Medulla oblongata (tissue), 1 donor: ENCODE results near the gene RBPJ.
A peak's percentile ranks its signal among the peaks of the same experiment; 100 is the strongest.

Source experiments
- DNase-seq: peaks from one replicate; pipeline ENCODE4 v3.0.0-alpha.2; 2015; ENCODE audit errors: extremely low spot score

RBPJ gene

DNA sequence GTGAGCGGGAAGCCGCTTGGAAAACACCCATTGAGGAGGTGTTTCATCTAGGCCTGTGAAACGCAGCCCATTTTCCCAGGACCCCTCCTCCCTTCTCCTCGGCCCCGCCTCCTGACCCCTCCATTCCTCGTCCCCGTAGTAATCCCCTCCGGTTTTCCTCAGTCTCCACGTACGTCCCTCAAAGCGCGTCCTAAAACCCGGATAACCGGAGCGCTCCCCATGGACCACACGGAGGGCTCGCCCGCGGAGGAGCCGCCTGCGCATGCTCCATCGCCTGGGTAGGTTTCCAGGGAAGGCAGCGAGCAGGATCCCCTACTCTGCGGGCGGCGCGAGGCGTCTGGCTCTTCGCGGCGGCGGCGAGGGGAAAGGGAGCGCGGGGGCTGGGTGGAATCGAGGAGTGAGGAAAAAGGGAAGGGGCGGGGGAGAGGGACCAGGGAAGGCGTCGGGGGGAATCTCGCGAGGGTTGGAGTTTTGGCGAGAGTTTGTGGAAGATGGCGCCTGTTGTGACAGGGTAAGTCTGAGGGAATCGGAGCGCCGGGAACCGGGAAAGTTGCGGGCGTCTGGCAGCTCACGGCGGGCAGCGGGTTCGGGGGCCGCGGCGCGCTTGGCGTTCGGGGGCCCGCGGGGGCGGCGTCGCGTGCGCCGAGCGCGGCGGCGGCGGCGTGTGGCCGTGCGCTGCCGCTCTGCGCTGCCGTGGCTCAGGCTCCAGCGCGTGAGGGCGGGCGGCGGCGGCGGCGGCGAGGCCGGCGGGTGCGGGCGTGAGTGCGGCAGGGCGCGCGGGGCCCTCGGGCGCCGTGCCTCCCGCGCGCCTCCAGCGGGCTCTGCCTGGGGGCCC, at the start of gene RBPJ:
Gene RBPJ, plus strand, starts transcription at position 477 of the 835 bp plus-strand sequence. Its CDS starts 15 bp downstream, at position 492.
- peak; percentile 95 for DNase-seq

DNA sequence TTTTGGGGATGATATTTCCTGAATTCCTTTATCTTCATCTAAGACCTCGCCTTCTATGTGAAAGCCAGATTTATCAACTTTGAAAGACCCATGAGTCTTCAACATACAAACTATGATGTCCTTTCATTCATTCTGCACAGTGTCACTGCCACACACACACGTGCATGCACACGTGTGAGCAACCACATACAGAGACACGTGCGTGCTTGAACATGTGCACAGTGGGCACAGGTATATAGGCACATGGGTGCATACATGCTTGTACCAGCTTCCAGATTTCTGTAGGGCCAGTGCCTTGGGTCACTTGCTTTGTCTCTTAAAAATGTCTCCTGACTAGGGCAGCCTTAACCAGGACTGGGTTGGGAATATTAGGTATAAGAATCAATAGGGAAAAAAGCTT, 49.1 kb upstream of the RBPJ start:
- DNase-seq: no peak

DNA sequence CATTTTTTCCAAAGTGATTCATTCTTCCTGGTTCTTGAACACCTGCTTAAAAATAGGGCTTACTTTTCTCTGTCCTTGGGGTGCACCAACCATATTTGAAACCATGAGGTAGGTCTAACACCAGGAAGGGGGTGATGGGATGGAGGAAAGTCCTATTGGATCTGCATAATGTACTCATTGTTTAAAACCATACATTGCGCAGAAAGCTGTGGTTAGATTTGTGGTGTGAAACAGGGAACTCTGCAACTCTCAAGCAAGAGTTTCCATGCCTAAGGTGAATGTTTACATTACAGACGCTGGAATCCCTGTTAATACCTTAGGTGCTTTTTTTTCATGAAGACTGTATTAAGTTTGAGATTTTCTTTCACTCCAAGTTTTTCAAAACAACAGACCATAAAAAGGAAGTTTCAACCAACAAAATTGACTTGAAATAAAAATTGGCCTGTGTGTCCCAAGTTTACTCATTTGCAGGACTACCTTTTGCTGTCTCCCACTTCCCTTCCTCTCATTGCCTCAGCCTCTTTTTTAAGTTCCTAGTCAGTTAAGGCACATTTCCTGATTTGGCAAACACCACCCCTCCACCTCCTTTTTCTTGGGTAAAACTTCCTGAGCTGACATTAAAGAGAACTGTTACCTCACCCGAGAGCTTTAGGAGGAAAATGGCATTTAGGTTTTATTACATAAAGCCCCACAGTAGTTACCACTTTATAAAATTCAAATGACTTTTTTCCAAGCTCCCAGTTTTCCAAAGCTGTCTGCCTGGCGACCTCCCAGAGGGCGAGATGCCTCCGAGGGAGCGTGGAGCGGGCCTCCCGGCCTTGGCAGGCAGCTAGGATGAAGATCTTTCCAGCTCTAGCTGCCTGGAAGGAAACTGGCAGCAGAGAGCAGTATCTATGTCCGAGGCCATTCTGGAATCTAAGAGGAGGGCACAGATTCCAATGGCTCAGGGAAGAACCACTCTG, 47.9 kb upstream of the RBPJ start:
- peak; percentile 9 for DNase-seq

DNA sequence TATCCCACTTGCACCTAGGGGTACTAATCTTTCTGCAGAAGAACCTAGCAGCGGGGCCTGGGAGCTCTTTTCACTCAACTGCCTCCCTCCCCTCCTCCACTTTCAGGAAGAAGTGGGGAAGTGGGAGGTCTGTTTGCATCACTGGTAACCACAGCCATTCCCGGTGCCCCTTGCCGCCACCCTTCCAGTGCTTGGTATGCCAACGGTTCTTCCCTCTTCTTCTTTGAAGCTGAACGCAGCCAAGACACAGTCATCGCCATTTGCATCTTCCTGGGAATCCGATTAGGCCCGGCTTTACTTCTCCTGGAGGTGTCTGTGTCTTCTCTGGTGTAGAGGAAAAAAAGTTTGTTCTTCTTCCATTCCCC, 47.2 kb upstream of the RBPJ start:
- DNase-seq: peak; percentile 15

DNA sequence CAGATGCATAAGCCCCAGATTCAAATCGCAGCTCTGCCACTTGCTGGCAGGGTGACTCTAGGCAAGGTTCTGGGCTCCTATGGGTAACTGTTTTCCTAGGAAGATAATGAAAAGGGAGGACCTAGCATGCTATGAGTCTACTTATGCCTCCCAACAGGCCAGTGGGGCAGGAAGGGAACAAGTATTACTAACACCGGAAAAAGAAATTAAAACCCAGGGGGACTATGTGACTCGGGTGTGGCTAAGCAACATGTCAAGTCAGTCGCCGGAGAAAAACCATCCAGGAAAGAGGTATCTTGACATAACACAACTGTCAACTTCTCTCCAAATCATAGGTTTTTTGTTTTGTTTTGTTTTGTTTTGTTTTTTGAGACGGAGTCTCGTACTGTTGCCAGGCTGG, 45.5 kb upstream of the RBPJ start:
- no peak for DNase-seq

DNA sequence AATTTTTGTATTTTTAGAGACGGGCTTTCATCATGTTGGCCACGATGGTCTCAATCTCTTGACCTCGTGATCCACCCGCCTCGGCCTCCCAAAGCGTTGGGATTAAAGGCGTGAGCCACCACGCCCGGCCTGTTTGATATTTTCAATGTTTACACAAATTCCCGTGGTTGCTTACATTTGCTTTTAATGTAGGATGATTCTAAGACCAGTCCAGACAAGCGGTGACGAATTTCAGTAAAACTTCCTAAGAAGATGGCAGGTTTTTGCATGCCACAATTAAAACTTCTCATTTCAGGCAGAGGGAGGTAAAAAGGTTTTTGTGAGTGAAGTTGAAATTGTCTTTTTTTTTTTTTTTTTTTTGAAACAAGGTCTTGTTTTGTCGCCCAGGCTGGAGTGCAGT, 41.4 kb upstream of the RBPJ start:
- DNase-seq: no peak

DNA sequence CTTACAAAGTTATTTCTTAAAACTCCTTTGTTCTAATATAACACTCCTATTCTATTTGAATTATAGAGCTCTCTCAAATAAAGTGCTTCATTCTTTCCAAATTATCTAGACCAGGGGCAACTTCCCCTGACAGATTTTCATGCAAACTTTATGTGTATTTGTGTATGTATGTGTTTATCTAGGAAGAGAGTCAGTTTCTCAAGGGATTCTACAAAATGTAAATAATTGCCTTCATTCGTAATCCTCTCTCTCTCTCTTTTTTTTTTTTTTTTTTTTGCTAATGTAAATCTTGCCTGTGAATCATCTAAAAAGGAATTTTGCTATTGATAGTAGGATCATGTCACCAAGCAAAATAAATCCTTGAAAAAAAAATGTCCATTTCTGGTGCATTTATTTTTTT, 38.9 kb upstream of the RBPJ start:
- no peak for DNase-seq

DNA sequence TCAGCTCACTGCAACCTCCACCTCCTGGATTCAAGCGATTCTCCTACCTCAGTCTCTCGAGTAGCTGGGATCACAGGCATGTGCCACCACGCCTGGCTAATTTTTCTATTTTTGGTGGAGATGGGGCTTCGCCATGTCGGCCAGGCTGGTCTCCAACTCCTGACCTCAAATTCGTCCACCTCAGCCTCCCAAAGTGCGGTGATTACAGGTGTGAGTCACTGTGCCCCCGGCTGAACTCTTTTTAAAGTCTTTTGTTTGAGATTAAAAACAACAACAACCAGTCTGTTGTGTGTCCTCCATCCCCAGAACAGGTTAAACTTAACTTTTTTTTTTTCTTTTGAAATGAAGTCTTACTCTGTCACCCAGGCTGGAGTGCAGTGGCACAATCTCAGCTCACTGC, 36.3 kb upstream of the RBPJ start:
- no peak for DNase-seq

DNA sequence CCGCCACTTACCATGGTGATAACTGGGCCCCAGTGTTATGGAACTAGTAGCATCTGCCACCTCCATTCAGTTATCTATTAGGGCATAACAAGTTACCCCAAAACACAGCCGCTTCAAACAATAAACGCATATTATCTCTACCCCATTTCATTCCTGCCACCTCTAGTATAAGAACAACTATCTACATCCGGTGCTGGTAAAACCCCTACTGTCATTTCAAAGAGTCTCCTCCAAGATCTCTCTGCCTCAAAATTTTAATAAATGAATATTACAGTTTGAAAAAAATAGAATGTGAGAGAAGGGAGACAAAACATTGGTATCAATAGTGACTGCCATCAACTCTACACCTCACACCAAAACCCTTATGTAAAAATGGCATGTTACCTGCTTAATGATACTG, 35.5 kb upstream of the RBPJ start:
- DNase-seq: no peak

DNA sequence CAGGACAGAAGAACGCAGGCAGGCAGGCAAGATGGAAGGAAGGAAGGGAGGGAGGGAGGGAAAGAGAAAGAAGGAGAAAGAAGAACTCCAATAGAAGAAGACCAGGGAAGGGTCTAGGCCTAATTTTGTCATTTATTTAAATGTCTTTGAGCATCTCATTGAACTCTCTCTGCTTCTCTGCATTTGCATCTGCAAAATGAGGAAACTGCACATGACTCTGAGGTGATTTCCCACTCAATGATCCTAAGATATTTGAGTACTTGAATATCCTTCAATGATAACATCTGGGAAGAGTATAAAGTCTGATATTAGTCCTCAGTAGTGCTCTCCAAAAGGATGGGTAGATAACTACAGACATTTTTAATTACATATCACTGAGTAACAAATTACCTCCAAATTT, 33.1 kb upstream of the RBPJ start:
- no peak for DNase-seq

DNA sequence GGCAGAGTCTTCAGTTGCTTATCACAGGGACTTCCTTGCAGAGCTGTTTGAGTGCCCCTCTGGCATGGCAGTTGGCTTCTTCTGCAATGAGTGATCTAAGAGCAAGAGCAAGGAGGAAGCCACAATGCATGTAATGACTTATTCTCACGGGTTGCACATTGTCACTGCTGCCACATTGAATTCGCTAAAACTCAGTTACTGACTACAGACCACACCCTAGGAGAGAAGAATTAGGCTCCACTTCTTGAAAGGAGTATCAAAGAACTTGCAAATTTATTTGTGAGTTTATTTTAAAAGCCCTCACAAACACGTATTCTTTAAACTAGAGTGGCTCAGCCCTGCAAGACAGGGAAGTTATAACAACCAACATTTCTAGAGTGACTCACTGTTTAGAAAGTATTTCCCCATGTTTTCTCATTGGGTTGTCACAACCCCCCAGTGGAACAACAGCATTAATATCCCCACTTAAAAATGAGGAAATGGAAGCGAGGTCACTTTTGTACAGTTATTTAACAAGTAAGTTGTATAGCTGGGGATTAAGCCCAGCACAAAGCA, 32.4 kb upstream of the RBPJ start:
- DNase-seq: peak; percentile 27

DNA sequence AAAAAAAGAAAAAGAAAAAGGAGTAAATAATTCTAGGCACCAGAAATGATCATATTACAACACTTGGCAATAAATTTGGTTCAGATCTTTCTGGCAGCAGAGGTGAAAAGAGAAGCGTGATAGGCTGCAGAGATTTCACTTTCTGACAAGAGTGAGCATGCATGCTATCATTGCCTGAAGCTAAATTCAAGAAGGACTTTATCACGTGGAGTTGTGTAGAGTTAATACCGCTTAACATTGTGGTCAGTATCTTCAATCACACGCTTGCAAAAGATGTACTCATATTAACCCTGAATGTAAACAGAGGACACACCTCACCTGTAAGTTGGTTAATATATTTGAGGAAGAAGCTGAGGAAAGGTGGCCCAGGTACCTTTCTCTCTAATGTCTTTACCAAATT, 31.4 kb upstream of the RBPJ start:
- no peak for DNase-seq

DNA sequence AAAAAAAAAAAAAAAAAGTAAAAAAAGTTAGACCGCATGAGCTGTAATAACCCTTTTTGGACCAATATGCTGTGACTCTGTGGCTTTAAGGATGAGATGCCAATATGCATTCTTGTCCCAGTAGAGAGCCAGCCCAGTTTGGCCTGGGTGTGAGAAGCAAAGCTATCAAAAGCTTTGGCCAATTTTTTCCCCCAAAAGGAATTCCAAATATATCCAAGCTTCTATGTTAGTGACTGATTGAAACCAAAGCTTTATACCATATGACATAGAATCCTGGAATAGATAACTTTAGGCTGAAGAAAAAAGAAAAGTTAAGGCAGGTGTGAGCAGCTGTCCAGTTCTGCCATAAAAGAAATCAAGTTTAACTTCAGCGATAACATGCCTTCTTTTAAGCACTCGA, 30.5 kb upstream of the RBPJ start:
- no peak for DNase-seq

DNA sequence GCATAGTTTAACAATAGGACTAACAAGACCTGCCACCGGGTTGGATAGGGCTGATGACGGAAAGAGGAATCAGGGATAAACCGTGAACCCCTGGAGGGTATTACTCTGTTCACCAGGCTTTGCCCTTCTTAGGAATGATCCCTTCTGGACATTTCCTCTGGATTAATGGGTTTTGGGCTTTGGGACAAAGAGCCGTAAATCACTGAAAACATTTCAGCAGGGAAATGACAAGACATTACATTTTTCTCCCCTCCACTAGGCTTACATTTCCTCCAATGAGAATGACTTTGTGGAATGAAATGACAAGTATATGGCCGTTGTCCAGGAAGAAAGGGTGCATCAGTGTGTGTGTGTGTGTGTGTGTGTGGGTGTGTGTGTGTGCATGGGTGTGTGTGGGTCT, 25.9 kb upstream of the RBPJ start:
- DNase-seq: no peak

DNA sequence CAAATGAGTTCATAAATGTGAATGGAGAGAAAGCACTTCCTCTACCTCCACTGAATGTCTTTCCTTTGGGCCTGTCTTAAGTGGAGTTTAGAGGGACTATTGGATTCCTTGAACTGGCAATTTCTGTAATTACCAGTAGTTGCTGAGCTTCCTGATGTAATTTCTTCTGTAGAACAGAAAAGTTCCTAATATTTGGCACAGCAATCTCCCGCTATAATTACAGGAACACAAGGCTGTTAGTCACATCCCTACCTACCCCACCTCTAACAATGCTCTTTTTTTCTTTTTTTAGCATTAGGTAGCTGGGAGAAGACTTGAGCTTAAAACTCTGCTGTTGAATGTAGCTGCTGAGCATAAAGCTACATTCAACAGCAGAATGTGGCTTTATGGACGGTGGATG, 24.8 kb upstream of the RBPJ start:
- DNase-seq: no peak

DNA sequence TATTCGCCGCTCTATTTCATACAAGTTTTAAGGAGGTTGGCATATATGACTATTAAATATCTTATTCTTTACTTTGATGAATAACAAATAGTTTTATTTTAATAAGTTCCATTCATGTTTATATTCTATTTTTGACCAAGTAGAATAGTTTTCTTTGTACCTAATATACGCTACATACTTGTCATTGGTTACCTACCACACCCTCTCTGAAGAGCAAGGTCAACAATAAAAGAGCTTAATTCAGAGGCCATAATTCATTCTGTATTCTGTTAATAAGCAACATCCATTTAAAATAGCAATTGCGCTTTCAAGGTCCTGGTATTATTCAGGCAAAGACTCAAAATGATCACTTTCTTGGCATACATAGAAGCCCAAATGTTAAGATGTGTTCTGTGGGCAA, 24.3 kb upstream of the RBPJ start:
- DNase-seq: no peak

DNA sequence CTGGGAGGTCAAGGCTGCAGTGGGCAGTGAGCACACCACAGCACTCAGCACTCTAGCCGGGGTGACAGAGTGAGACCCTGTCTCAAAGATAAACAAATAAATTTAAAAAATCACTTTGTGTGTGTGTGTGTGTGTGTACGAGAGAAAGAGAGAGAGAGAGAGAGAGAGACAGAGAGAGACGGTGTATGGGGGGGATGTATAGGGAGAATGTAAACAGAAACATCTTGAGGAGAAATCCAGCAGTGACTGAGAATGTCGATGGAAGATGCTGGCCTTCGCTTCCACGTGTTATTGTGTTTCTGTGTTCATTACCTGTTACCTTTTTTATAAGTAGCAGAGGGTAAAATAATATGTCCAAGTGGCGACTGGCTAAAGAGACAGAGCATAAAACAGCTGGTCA, 23.6 kb upstream of the RBPJ start:
- no peak for DNase-seq

DNA sequence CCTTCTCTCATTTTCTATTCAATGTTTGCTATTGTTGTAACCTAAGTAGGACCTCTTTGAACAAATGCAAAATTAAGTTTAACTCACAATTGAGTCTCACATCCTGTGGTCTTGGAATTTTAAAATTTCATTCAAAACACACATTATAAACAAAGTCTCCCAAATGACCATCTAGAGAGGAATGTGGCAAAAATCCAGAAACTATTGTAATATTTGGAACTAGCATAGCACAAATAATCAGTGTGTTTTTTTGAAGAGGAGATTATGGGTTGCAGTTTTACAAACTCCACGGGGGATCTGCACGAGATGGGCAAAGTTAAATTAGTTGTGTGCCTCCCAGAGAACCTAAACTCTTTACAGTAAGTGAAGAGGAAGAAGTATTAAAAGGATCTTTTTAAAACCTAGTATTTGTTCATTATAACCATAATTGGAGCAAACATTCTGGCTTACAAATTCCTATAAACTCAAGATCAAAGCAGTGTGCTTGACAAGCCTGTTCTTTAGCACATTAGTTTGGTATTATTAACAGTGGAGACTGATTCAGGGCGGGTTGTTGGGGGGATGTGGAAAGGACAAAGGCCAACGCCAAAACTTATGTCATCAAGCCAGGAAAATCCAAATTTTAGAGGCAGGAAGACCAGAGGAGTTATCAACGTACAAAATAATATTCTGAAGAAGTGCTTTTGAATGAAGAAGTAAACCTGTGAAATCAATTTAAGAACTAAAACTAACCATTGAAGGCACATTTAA, 22.4 kb upstream of the RBPJ start:
- no peak for DNase-seq

DNA sequence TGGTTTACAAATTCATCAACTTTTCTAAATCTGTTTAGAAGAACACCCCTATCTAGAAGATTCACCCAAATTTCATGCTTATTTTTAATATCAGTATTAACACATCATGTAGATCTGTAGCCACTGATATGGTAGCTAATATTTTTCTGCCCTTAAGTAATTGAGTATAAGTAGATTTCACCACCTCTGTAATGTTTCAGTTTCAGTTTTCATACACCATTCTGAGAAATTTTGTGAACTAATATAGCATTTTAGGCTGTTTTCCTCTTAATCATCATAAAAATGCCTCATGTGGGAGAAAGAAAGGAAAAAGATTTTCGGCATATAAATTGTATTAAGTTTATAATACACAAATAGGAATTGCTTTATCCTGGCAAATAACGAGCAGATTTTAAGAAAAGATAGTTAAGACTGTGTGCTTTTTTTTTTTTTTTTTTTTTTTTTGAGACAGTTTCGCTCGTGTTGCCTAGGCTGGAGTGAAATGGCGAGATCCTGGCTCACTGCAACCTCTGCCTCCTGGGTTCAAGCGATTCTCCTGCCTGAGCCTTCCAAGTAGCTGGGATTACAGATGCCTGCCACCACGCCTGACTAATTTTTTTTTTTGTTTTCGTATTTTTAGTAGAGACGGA, 21.4 kb upstream of the RBPJ start:
- DNase-seq: no peak

DNA sequence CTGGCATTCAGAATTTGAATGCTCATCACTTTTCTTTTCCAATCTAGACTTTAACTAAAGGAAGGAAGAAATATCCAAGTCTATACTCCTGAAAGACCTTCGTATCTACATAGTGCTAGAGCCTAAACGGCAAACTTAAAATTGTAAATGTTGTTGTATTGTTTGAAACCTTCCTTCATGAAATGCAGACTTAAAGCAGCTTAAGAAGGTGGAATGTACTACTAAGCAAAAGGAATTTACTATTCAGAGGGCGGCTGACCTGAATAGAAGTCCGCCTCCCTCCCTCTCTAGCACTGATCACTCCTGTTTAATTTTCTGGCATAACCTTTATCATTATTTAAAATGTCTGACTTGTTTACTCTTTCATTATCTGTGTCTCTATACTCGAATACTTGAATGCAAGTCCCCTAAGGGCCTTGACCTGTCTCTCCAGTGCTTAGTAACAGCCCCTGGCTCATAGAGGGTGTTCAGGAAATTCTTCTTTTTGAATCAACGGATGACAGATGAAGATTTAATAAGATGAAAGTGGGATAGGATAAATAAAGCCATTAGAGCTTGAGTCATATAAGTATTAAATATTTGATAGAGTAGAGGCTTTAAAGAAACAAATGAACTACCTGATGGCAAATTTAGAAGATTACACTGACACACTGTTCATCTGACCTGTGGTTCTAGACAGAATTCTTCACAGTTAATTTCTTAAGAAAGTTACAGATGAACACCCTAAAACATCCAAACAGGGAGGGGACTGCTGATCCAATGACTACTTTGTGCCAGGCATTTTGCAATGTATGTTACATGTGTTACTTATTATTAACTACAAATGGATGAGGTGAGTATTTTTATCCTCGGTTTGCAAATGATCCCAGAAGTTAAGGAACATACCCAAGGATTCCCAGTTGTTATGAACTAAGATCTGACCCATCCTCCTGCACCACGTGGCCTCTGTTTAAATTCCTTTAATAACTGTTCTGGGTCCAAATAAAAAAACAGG, 20.2 kb upstream of the RBPJ start:
- no peak for DNase-seq
